CD4-positive, alpha-beta T cell treated with Interleukin-15 for 1 hour (primary cell): Measurements from ENCODE around the gene HOXB7.

Experiments
- DNase-seq: peaks from one replicate; pipeline ENCODE4 v3.0.0-alpha.2; 2020

The HOXB7 gene

GRCh38 chr17:48636177-48637018, 25.6 kb upstream of the HOXB7 start:
- peak; percentile 51 for DNase-seq

GRCh38 chr17:48634493-48635208, 23.8 kb upstream of the HOXB7 start:
- DNase-seq: no peak

- no peak for DNase-seq
Observed at GRCh38 chr17:48633266-48633677, 22.5 kb upstream of the HOXB7 start.

GRCh38 chr17:48632579-48633265, 21.9 kb upstream of the HOXB7 start:
- no peak for DNase-seq

- no peak for DNase-seq
Observed at GRCh38 chr17:48631693-48632578, 21.1 kb upstream of the HOXB7 start.

GRCh38 chr17:48630925-48631692, 20.3 kb upstream of the HOXB7 start:
- no peak for DNase-seq

GRCh38 chr17:48630009-48630924, 19.4 kb upstream of the HOXB7 start:
- DNase-seq: no peak

- no peak for DNase-seq
Observed at GRCh38 chr17:48629411-48629759, 18.6 kb upstream of the HOXB7 start.

- DNase-seq: no peak
Observed at GRCh38 chr17:48628649-48629410, 18.0 kb upstream of the HOXB7 start.

GRCh38 chr17:48627623-48628521, 17.1 kb upstream of the HOXB7 start:
- no peak for DNase-seq

- no peak for DNase-seq
Observed at GRCh38 chr17:48627118-48627597, 16.3 kb upstream of the HOXB7 start.

- peak; percentile 34 for DNase-seq
Observed at GRCh38 chr17:48626245-48627117, 15.7 kb upstream of the HOXB7 start, which contains the start of gene HOXB9. HOXB9 (minus strand) TSS chr17:48626358; CDS start chr17:48626269, 89 bp downstream.

GRCh38 chr17:48625495-48626244, 14.9 kb upstream of the HOXB7 start:
- DNase-seq: peak; percentile 21

- DNase-seq: no peak
Observed at GRCh38 chr17:48624544-48625494, 14.0 kb upstream of the HOXB7 start.

GRCh38 chr17:48624118-48624517, 13.3 kb upstream of the HOXB7 start:
- DNase-seq: no peak

GRCh38 chr17:48623583-48623982, 12.8 kb upstream of the HOXB7 start:
- DNase-seq: no peak
